Measurements from ENCODE around the gene MKNK2. TPM values are rescaled to one million over a fixed set of nuclear protein-coding genes. Genes with fewer than 3 reads are reported as not detected.

Gene MKNK2
- total and polyA plus RNA-seq, 2 of the 13 experiments (the other 11 are each of a cell fraction or from before 2014, with no cell fraction given), result 44.9 to 112 TPM

DNA sequence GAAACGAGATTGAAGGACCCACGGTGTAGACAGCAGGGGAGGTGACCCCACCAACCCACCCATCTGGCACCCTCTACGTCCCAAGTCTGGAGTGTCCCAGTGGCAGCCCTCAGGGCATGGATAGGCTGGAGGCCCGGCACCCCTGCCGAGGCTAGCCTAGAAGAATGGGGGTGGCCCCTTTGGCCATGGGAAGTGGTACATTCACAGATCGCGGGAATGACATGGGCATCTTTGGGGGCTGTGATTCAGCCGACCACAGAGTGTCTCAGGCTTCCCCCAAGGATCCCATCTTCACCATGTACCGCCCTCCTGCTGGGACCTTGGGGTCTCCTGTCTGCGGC lies 11.3 kb upstream of the MKNK2 start:
- POLR2A ChIA-PET, result interaction anchor here (1.0 to 3.2 kb wide), 6 partner anchors 10 to 46 kb away, joined by 5 to 40 read pairs (median 8); partner anchors contain the start of genes BTBD2 and MKNK2
- H3K4me1 ChIP-seq (ENCODE audit: insufficient read depth, low read length), result peaks cover 77% of the 10 kb centered on the region
- FAIRE-seq, result no peak
- H3K9ac ChIP-seq (ENCODE audit: insufficient read depth, low read depth, low read length), result peak overlapping the region; percentile 97
- H3K36me3 ChIP-seq (replicated peaks in 1 of 2; ENCODE audit: control insufficient read depth in 1 of 2, insufficient read depth in 2 of 2, low read length in 2 of 2), result no peaks in the 10 kb centered on the region
- no peak for DNase-seq (ENCODE audit: low spot score)
- in situ Hi-C loops (cut with HindIII; ENCODE audit: extremely low pct_ligation_motif_present, low pct_unique_long_range_greater_than_20kb) (loop anchor here (5.0 to 10.0 kb wide), 2 partner anchors 40 to 128 kb away; no protein-coding TSS in a partner anchor), intact Hi-C loops (cut with micrococcal nuclease; ENCODE audit: unreplicated experiment) (no loop called here)
- no TSS peak for BruUV-seq (replicated peaks)
- no peaks in the 10 kb centered on the region for H3K79me2 ChIP-seq (ENCODE audit: insufficient read depth, low read length)
- WGBS (ENCODE audit: low lambda C conversion rate), result 29% methylated on average over 5 of the region's 10 CpGs
- CTCF ChIA-PET (ENCODE audit: low intra/inter-chr PET ratio, low total read pairs), result no interaction called here
- H3K4me3 ChIP-seq (replicated peaks in 1 of 3; ENCODE audit: insufficient read depth in 1 of 3, low read depth in 2 of 3, low read length in 3 of 3), result peak overlapping the region; percentile 58 to 84 (median 69)
- no peak overlapping the region for H2AFZ ChIP-seq (ENCODE audit: low read length)
- ATAC-seq, result peak; percentile 0; the same call in 2 of the 3 replicates
- H3K27ac ChIP-seq (ENCODE audit: extremely low read length, insufficient read depth, low read length), result peak overlapping the region; percentile 100
- H3K27me3 ChIP-seq (ENCODE audit: control insufficient read depth in 1 of 2, insufficient read depth in 2 of 2, low read length in 2 of 2), result no peaks in the 10 kb centered on the region; a peak in 1 of 5 replicates
- H3K4me2 ChIP-seq (ENCODE audit: low read depth, low read length), result peak overlapping the region; percentile 91
- no peaks in the 10 kb centered on the region for H3K9me3 ChIP-seq (ENCODE audit: low read length)
- H4K20me1 ChIP-seq (ENCODE audit: insufficient read depth, low read length), result no peaks in the 10 kb centered on the region
- TF ChIP-seq, protein P1, sequence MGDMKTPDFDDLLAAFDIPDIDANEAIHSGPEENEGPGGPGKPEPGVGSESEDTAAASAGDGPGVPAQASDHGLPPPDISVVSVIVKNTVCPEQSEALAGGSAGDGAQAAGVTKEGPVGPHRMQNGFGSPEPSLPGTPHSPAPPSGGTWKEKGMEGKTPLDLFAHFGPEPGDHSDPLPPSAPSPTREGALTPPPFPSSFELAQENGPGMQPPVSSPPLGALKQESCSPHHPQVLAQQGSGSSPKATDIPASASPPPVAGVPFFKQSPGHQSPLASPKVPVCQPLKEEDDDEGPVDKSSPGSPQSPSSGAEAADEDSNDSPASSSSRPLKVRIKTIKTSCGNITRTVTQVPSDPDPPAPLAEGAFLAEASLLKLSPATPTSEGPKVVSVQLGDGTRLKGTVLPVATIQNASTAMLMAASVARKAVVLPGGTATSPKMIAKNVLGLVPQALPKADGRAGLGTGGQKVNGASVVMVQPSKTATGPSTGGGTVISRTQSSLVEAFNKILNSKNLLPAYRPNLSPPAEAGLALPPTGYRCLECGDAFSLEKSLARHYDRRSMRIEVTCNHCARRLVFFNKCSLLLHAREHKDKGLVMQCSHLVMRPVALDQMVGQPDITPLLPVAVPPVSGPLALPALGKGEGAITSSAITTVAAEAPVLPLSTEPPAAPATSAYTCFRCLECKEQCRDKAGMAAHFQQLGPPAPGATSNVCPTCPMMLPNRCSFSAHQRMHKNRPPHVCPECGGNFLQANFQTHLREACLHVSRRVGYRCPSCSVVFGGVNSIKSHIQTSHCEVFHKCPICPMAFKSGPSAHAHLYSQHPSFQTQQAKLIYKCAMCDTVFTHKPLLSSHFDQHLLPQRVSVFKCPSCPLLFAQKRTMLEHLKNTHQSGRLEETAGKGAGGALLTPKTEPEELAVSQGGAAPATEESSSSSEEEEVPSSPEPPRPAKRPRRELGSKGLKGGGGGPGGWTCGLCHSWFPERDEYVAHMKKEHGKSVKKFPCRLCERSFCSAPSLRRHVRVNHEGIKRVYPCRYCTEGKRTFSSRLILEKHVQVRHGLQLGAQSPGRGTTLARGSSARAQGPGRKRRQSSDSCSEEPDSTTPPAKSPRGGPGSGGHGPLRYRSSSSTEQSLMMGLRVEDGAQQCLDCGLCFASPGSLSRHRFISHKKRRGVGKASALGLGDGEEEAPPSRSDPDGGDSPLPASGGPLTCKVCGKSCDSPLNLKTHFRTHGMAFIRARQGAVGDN (CRISPR knock-in tag; IDR thresholded peaks at IDR 0.05), result 0 out of 2 replicates have a peak, but pooled peaks have one; percentile 12
- TF ChIP-seq ZNF605 (CRISPR knock-in tag; IDR thresholded peaks at IDR 0.05) (0 out of 2 replicates have a peak, but pooled peaks have one; percentile 46), ZNF496 (CRISPR knock-in tag; IDR thresholded peaks at IDR 0.05; ENCODE audit: insufficient replicate concordance) (no peak), ZBTB10 (CRISPR knock-in tag; IDR thresholded peaks at IDR 0.05; ENCODE audit: borderline replicate concordance) (0 out of 2 replicates have a peak, but pooled peaks have one; percentile 17), NFRKB (IDR thresholded peaks at IDR 0.05) (no peak), ZNF713 (CRISPR knock-in tag; IDR thresholded peaks at IDR 0.05) (no peak), ZNF782 (CRISPR knock-in tag; IDR thresholded peaks at IDR 0.05; ENCODE audit: borderline replicate concordance) (no peak), GATAD2A (CRISPR knock-in tag; IDR thresholded peaks at IDR 0.05) (0 out of 2 replicates have a peak, but pooled peaks have one; percentile 4)
- TF ChIP-seq, protein P2, sequence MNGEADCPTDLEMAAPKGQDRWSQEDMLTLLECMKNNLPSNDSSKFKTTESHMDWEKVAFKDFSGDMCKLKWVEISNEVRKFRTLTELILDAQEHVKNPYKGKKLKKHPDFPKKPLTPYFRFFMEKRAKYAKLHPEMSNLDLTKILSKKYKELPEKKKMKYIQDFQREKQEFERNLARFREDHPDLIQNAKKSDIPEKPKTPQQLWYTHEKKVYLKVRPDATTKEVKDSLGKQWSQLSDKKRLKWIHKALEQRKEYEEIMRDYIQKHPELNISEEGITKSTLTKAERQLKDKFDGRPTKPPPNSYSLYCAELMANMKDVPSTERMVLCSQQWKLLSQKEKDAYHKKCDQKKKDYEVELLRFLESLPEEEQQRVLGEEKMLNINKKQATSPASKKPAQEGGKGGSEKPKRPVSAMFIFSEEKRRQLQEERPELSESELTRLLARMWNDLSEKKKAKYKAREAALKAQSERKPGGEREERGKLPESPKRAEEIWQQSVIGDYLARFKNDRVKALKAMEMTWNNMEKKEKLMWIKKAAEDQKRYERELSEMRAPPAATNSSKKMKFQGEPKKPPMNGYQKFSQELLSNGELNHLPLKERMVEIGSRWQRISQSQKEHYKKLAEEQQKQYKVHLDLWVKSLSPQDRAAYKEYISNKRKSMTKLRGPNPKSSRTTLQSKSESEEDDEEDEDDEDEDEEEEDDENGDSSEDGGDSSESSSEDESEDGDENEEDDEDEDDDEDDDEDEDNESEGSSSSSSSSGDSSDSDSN (CRISPR knock-in tag; IDR thresholded peaks at IDR 0.05), result peak; percentile 6; the same call in 1 of the 2 replicates
- TF ChIP-seq, protein P3, sequence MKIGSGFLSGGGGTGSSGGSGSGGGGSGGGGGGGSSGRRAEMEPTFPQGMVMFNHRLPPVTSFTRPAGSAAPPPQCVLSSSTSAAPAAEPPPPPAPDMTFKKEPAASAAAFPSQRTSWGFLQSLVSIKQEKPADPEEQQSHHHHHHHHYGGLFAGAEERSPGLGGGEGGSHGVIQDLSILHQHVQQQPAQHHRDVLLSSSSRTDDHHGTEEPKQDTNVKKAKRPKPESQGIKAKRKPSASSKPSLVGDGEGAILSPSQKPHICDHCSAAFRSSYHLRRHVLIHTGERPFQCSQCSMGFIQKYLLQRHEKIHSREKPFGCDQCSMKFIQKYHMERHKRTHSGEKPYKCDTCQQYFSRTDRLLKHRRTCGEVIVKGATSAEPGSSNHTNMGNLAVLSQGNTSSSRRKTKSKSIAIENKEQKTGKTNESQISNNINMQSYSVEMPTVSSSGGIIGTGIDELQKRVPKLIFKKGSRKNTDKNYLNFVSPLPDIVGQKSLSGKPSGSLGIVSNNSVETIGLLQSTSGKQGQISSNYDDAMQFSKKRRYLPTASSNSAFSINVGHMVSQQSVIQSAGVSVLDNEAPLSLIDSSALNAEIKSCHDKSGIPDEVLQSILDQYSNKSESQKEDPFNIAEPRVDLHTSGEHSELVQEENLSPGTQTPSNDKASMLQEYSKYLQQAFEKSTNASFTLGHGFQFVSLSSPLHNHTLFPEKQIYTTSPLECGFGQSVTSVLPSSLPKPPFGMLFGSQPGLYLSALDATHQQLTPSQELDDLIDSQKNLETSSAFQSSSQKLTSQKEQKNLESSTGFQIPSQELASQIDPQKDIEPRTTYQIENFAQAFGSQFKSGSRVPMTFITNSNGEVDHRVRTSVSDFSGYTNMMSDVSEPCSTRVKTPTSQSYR (CRISPR knock-in tag; IDR thresholded peaks at IDR 0.05; ENCODE audit: borderline replicate concordance), result no peak

Data from HepG2 (cell line).